ENCODE data around the gene LNX1.

The LNX1 gene

DNA sequence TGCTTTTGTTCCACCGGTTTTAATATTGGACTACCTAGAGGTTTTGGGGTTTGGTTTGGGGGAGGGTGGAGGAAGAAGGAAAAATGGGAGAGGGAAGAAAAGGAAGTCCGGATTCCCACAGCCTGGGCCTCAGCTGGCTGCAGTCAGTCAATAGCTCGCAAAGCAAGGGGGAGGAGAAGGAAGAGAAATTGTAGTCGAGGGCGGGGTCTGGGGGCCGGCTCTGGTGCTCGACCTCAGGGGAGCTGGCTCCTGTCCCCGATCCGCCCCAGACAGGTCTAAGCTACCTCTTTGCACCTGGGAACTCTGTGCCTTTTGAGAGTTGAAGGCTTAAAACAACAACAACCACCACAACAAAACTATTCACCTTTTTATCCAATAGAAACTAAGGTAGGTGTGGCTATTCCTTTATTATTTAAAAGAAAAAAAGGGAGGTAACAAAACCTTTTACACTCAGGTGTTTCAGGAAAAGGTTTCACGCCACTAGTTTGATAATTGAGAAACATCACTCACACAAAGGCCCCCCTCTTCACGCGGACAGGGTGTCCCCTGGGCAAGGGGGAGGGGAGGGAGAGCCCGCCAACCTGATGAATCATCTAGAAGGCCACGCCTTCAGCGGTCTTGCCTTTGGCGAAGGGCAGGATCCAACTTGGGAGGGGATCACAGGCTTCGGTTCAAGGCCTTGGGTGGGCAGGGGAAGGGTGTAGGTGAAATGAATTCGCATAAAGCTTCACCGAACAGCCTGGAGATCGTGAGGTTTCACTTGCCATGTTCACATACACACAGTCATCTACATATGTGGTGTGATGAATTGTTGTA is 1.6 kb upstream of the LNX1 start:
- Histone ChIP-seq H3K27ac (peak overlapping the region; percentile 6), H2AFZ (peak overlapping the region; percentile 74), H3K9me3 (ENCODE audit: control insufficient read depth, low read length) (no peaks in the 10 kb centered on the region), H3K4me3 (ENCODE audit: low read depth, low read length) (no peak overlapping the region), H3K4me1 (no peaks in the 10 kb centered on the region), H3K79me2 (no peaks in the 10 kb centered on the region), H3K9ac (no peak overlapping the region), H3K27me3 (ENCODE audit: control insufficient read depth, insufficient read depth, low read length) (no peaks in the 10 kb centered on the region), H3K4me2 (ENCODE audit: low read length) (no peak overlapping the region), H3K36me3 (ENCODE audit: control insufficient read depth, insufficient read depth, low read length) (no peaks in the 10 kb centered on the region)
- TF ChIP-seq CTCF (IDR thresholded peaks at IDR 0.05) = no peak

DNA sequence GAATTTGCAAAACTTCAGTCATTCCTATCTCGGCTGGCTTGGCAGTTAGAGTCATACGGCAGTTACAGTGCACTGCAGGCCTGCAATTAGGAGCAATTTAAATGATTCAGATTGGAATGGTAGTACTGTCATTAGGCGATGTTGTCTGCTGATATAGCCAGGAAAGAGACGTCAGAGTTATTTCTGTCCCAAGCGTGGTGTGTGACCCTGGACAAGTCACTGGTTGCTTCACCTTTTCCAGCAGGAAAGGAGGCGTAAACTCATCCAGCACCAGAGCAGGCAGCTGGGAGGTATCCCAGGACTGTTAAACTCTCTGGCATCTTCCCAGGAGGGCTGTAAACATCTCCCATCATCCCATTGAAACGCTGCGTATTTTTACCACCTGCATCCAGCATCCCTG is 836 bp upstream of the LNX1 start:
- Histone ChIP-seq H3K27ac (peak overlapping the region; percentile 72), H3K4me1 (no peaks in the 10 kb centered on the region), H3K27me3 (ENCODE audit: control insufficient read depth, insufficient read depth, low read length) (no peaks in the 10 kb centered on the region), H3K9ac (no peak overlapping the region), H3K4me2 (ENCODE audit: low read length) (peak overlapping the region; percentile 85), H3K36me3 (ENCODE audit: control insufficient read depth, insufficient read depth, low read length) (no peaks in the 10 kb centered on the region), H2AFZ (peak overlapping the region; percentile 74), H3K9me3 (ENCODE audit: control insufficient read depth, low read length) (no peaks in the 10 kb centered on the region), H3K4me3 (ENCODE audit: low read depth, low read length) (peak overlapping the region; percentile 78), H3K79me2 (no peaks in the 10 kb centered on the region)
- TF ChIP-seq CTCF (IDR thresholded peaks at IDR 0.05) = no peak

GRCh38 chr4:53590187-53590586 is 1.1 kb downstream of the LNX1 start:
- Histone ChIP-seq H3K79me2 (no peaks in the 10 kb centered on the region), H3K27me3 (ENCODE audit: control insufficient read depth, insufficient read depth, low read length) (no peaks in the 10 kb centered on the region), H3K9ac (no peak overlapping the region), H3K36me3 (ENCODE audit: control insufficient read depth, insufficient read depth, low read length) (no peaks in the 10 kb centered on the region), H3K4me1 (no peaks in the 10 kb centered on the region), H3K27ac (no peak overlapping the region), H3K4me2 (ENCODE audit: low read length) (peak overlapping the region; percentile 85), H3K9me3 (ENCODE audit: control insufficient read depth, low read length) (no peaks in the 10 kb centered on the region), H2AFZ (peak overlapping the region; percentile 74), H3K4me3 (ENCODE audit: low read depth, low read length) (peak overlapping the region; percentile 78)
- TF ChIP-seq CTCF (IDR thresholded peaks at IDR 0.05) = no peak

- H3K27ac ChIP-seq = no peak overlapping the region
- no peak for TF ChIP-seq CTCF (IDR thresholded peaks at IDR 0.05)
- no peaks in the 10 kb centered on the region for H3K36me3 ChIP-seq (ENCODE audit: control insufficient read depth, insufficient read depth, low read length)
- H3K27me3 ChIP-seq (ENCODE audit: control insufficient read depth, insufficient read depth, low read length) = no peaks in the 10 kb centered on the region
- H2AFZ ChIP-seq = no peak overlapping the region
- no peaks in the 10 kb centered on the region for H3K9me3 ChIP-seq (ENCODE audit: control insufficient read depth, low read length)
- no peaks in the 10 kb centered on the region for H3K4me1 ChIP-seq
- peak overlapping the region; percentile 78 for H3K4me3 ChIP-seq (ENCODE audit: low read depth, low read length)
- no peak overlapping the region for H3K9ac ChIP-seq
- peak overlapping the region; percentile 85 for H3K4me2 ChIP-seq (ENCODE audit: low read length)
- no peaks in the 10 kb centered on the region for H3K79me2 ChIP-seq
These were observed 1.8 kb downstream of the LNX1 start for GRCh38 chr4:53589511-53589910.

GRCh38 chr4:53587135-53587534 is 4.2 kb downstream of the LNX1 start:
- Histone ChIP-seq H3K4me1 (no peaks in the 10 kb centered on the region), H2AFZ (no peak overlapping the region), H3K27ac (no peak overlapping the region), H3K27me3 (ENCODE audit: control insufficient read depth, insufficient read depth, low read length) (no peaks in the 10 kb centered on the region), H3K4me3 (ENCODE audit: low read depth, low read length) (no peak overlapping the region), H3K9ac (no peak overlapping the region), H3K4me2 (ENCODE audit: low read length) (no peak overlapping the region), H3K79me2 (no peaks in the 10 kb centered on the region), H3K36me3 (ENCODE audit: control insufficient read depth, insufficient read depth, low read length) (no peaks in the 10 kb centered on the region), H3K9me3 (ENCODE audit: control insufficient read depth, low read length) (no peaks in the 10 kb centered on the region)
- no peak for TF ChIP-seq CTCF (IDR thresholded peaks at IDR 0.05)

Measured in parathyroid adenoma (tissue), 2 donors.